Transverse colon (tissue), 3 donors: ENCODE results near the gene CHST11.

Experiments
- CTCF ChIP-seq, 5 experiments: fragments of 200-600 bp in 3 of 5; fragments of 450-650 bp in 2 of 5; sonication (generic) in 3 of 5; IDR thresholded peaks; 1 replicate in 2 of 5; 2 replicates in 3 of 5; pipeline ENCODE4 v1.5.1; 2016 to 2017; ENCODE audit warnings: antibody characterized with exemption in 5 of 5, inconsistent platforms in 3 of 5, mild to moderate bottlenecking in 2 of 5, moderate library complexity in 1 of 5
- EP300 ChIP-seq: sonication (generic); formaldehyde crosslinking; IDR thresholded peaks from one replicate; pipeline ENCODE4 v1.6.1; 2017; ENCODE audit warnings: antibody characterized with exemption, low read depth

GRCh38 chr12:104534162-104534856, 77.6 kb downstream of the CHST11 start:
- TF ChIP-seq CTCF (IDR thresholded peaks at IDR 0.05), result no peak
- no peak for TF ChIP-seq EP300
